Measurements from ENCODE around the gene ZNF556. TPM values are rescaled to one million over a fixed set of nuclear protein-coding genes. Genes with fewer than 3 reads are reported as not detected.

The ZNF556 gene
- 1 to 10 TPM in 1 of 5 donors, under 1 TPM in 3, not detected in 1; 0.09 to 1.2 (median 0.21) TPM for polyA plus RNA-seq (ENCODE audit: insufficient read depth in 1 of 5, insufficient read length in 5 of 5, low replicate concordance in 1 of 5)
- long read RNA-seq, donor 1 = 0 reads
- long read RNA-seq, donor 2 = 0 reads
- long read RNA-seq, donor 3 = 0 reads
- long read RNA-seq, donor 4 = 0 reads
- long read RNA-seq, donor 5 = 0 reads
- long read RNA-seq, donor 6 = 0 reads
- long read RNA-seq, donor 7, full-length matches to known transcripts = 1 of 1 reads
- long read RNA-seq, donor 7, partial matches to known transcripts = 0 of 1 reads
- long read RNA-seq, donor 7, other reads (novel, unspliced or antisense) = 0 of 1 reads
- long read RNA-seq, donor 8 = 0 reads

GRCh38 chr19:2867025-2867991 lies at the start of gene ZNF556:
TSS of gene ZNF556 (plus strand) at chr19:2867335. CDS start at chr19:2867422, 87 bp downstream.
- no peak for DNase-seq

GRCh38 chr19:2819540-2820111 lies 47.5 kb upstream of the ZNF556 start, which contains the start of gene ZNF554:
TSS of gene ZNF554 (plus strand) at chr19:2819868. CDS start at chr19:2820072, 204 bp downstream.
- DNase-seq = peak; percentile 93 to 95

GRCh38 chr19:2820112-2820702 lies 46.9 kb upstream of the ZNF556 start:
- DNase-seq = no peak

GRCh38 chr19:2822846-2823245 lies 44.3 kb upstream of the ZNF556 start:
- DNase-seq = no peak

GRCh38 chr19:2823646-2824045 lies 43.5 kb upstream of the ZNF556 start:
- no peak for DNase-seq

- DNase-seq = no peak
Measured at GRCh38 chr19:2824129-2824528, 43.0 kb upstream of the ZNF556 start.

- no peak for DNase-seq
Measured at GRCh38 chr19:2827022-2827421, 40.1 kb upstream of the ZNF556 start.

- DNase-seq = no peak
Measured at GRCh38 chr19:2827840-2828489, 39.2 kb upstream of the ZNF556 start.

- no peak for DNase-seq
Measured at GRCh38 chr19:2834294-2834871, 32.8 kb upstream of the ZNF556 start.

- DNase-seq = no peak
Measured at GRCh38 chr19:2837430-2837829, 29.7 kb upstream of the ZNF556 start.

GRCh38 chr19:2840794-2841791 lies 26.0 kb upstream of the ZNF556 start, which contains the start of gene ZNF555:
TSS of gene ZNF555 (plus strand) at chr19:2841475. CDS start at chr19:2841573, 98 bp downstream.
- peak; percentile 99 for DNase-seq

- no peak for DNase-seq
Measured at GRCh38 chr19:2841855-2842574, 25.1 kb upstream of the ZNF556 start.

- no peak for DNase-seq
Measured at GRCh38 chr19:2845107-2845506, 22.0 kb upstream of the ZNF556 start.

- DNase-seq = no peak
Measured at GRCh38 chr19:2846180-2846894, 20.8 kb upstream of the ZNF556 start.

GRCh38 chr19:2847507-2847906 lies 19.6 kb upstream of the ZNF556 start:
- DNase-seq = no peak

- no peak for DNase-seq
Measured at GRCh38 chr19:2848616-2849015, 18.5 kb upstream of the ZNF556 start.

GRCh38 chr19:2850256-2850925 lies 16.7 kb upstream of the ZNF556 start:
- DNase-seq = no peak
